MM.1S (cell line): ENCODE results near the gene RAP2C.

ENCODE experiments used
- DNase-seq: peaks from one replicate; pipeline ENCODE4 v3.0.0-alpha.2; 2015
- H2AFZ ChIP-seq: fragments of 300-600 bp; sonication (generic); 2 replicates; pipeline ENCODE4 v1.6.0; 2016; ENCODE audit warnings: antibody characterized with exemption, low read length
- H3F3A ChIP-seq: fragments of 300-600 bp; sonication (generic); 2 replicates; pipeline ENCODE4 v1.6.1; 2016; ENCODE audit warnings: mild to moderate bottlenecking, antibody characterized with exemption, low read length, moderate library complexity, mixed read lengths; ENCODE audit not compliant: insufficient read depth
- H3K27ac ChIP-seq: fragments of 300-600 bp; sonication (generic); 2 replicates; pipeline ENCODE4 v1.5.1; 2016; ENCODE audit warnings: mild to moderate bottlenecking, low read length
- H3K27me3 ChIP-seq: fragments of 300-600 bp; sonication (generic); replicated peaks from 2 replicates; pipeline ENCODE4 v1.6.0; 2016; ENCODE audit warnings: low read length; ENCODE audit not compliant: insufficient read depth
- H3K36me3 ChIP-seq: fragments of 300-600 bp; sonication (generic); replicated peaks from 2 replicates; pipeline ENCODE4 v1.6.1; 2016; ENCODE audit warnings: mild to moderate bottlenecking, low read length, mixed read lengths; ENCODE audit not compliant: insufficient read depth
- H3K4me1 ChIP-seq: fragments of 300-600 bp; sonication (generic); 2 replicates; pipeline ENCODE4 v1.6.1; 2016; ENCODE audit warnings: low read length, mixed read lengths
- H3K4me2 ChIP-seq: fragments of 300-600 bp; sonication (generic); 2 replicates; pipeline ENCODE4 v1.6.0; 2016; ENCODE audit warnings: low read depth, low read length
- H3K4me3 ChIP-seq: fragments of 300-600 bp; sonication (generic); 2 replicates; pipeline ENCODE4 v1.5.1; 2016; ENCODE audit warnings: low read length, mixed read lengths
- H3K79me2 ChIP-seq: fragments of 300-600 bp; sonication (generic); 2 replicates; pipeline ENCODE4 v1.6.1; 2016; ENCODE audit warnings: mixed run types, low read length, mixed read lengths
- H3K9ac ChIP-seq: fragments of 300-600 bp; sonication (generic); 2 replicates; pipeline ENCODE4 v1.6.1; 2016; ENCODE audit warnings: low read length, mixed read lengths
- H3K9me2 ChIP-seq: fragments of 300-600 bp; sonication (generic); replicated peaks from 2 replicates; pipeline ENCODE4 v1.6.1; 2016; ENCODE audit warnings: mild to moderate bottlenecking, low read length, mixed read lengths; ENCODE audit not compliant: insufficient read depth
- H3K9me3 ChIP-seq: fragments of 300-600 bp; sonication (generic); replicated peaks from 2 replicates; pipeline ENCODE4 v1.6.1; 2016; ENCODE audit warnings: mild to moderate bottlenecking, low read length, mixed read lengths; ENCODE audit not compliant: insufficient read depth
- H4K20me1 ChIP-seq: fragments of 300-600 bp; sonication (generic); 2 replicates; pipeline ENCODE4 v1.6.1; 2016; ENCODE audit warnings: mild to moderate bottlenecking, low read length, moderate library complexity, mixed read lengths; ENCODE audit not compliant: insufficient read depth
- CTCF ChIP-seq: fragments of 300-600 bp; sonication (generic); IDR thresholded peaks from 2 replicates; pipeline ENCODE4 v1.5.1; 2016; ENCODE audit warnings: antibody characterized with exemption, low read length, mixed read lengths
- EZH2 ChIP-seq: fragments of 300-600 bp; sonication (generic); optimal IDR thresholded peaks from 2 replicates; pipeline ENCODE3; 2017; ENCODE audit warnings: low read depth, mild to moderate bottlenecking, antibody characterized with exemption, low read length, mixed read lengths
- EZH2phosphoT487 ChIP-seq: fragments of 300-600 bp; sonication (generic); IDR thresholded peaks from 2 replicates; pipeline ENCODE4 v1.6.1; 2018; ENCODE audit warnings: antibody characterized with exemption, low read length

Gene RAP2C

GRCh38 chrX:132219343-132219768 lies at the start of gene RAP2C:
Gene RAP2C (minus strand): TSS chrX:132219447. CDS start chrX:132217268, 2,179 bp downstream.
- peaks cover 6% of the 10 kb centered on the region; the same call in 1 of the 2 replicates for H3K4me1 ChIP-seq
- H3F3A ChIP-seq, result peaks cover 9% of the 10 kb centered on the region; the same call in 1 of the 2 replicates
- peak within 1 kb of the TSS; percentile 76; the same call in 1 of the 2 replicates for H3K27ac ChIP-seq
- H3K36me3 ChIP-seq, result no peaks in the 10 kb centered on the region
- peak within 1 kb of the TSS; percentile 64 for H2AFZ ChIP-seq
- H3K9me3 ChIP-seq, result no peaks in the 10 kb centered on the region
- H3K4me3 ChIP-seq, result peak within 1 kb of the TSS; percentile 71
- TF ChIP-seq EZH2 (no peak), CTCF (peak; percentile 69)
- H3K9ac ChIP-seq, result peak within 1 kb of the TSS; percentile 74
- peak; percentile 71 for DNase-seq
- H3K4me2 ChIP-seq, result peak within 1 kb of the TSS; percentile 66
- no peaks in the 10 kb centered on the region for H4K20me1 ChIP-seq
- no peaks in the 10 kb centered on the region for H3K27me3 ChIP-seq
- peaks cover 24% of the 10 kb centered on the region for H3K79me2 ChIP-seq
- no peaks in the 10 kb centered on the region for H3K9me2 ChIP-seq

GRCh38 chrX:132267392-132267791 lies 48.1 kb upstream of the RAP2C start:
- TF ChIP-seq EZH2phosphoT487, result no peak
- no peak for TF ChIP-seq EZH2
- no peak for TF ChIP-seq CTCF
- Histone ChIP-seq H3K27me3 (no peaks in the 10 kb centered on the region), H3K9me2 (no peaks in the 10 kb centered on the region), H3K4me2 (no peak overlapping the region), H3K27ac (no peak overlapping the region), H3K9me3 (no peaks in the 10 kb centered on the region), H3K4me3 (no peak overlapping the region), H3K9ac (no peak overlapping the region), H3K4me1 (no peaks in the 10 kb centered on the region), H4K20me1 (no peaks in the 10 kb centered on the region), H2AFZ (no peak overlapping the region), H3K79me2 (no peaks in the 10 kb centered on the region), H3F3A (no peaks in the 10 kb centered on the region), H3K36me3 (no peaks in the 10 kb centered on the region)
- DNase-seq, result no peak

- H3K9me3 ChIP-seq, result no peaks in the 10 kb centered on the region
- no peak overlapping the region for H3K27ac ChIP-seq
- H3K9ac ChIP-seq, result no peak overlapping the region
- H4K20me1 ChIP-seq, result no peaks in the 10 kb centered on the region
- DNase-seq, result no peak
- H3K4me2 ChIP-seq, result no peak overlapping the region
- H3K4me3 ChIP-seq, result no peak overlapping the region
- H3K9me2 ChIP-seq, result no peaks in the 10 kb centered on the region
- TF ChIP-seq CTCF, result no peak
- no peak for TF ChIP-seq EZH2phosphoT487
- no peak for TF ChIP-seq EZH2
- no peak overlapping the region for H2AFZ ChIP-seq
- no peaks in the 10 kb centered on the region for H3K36me3 ChIP-seq
- no peaks in the 10 kb centered on the region for H3F3A ChIP-seq
- H3K79me2 ChIP-seq, result no peaks in the 10 kb centered on the region
- H3K4me1 ChIP-seq, result no peaks in the 10 kb centered on the region
- no peaks in the 10 kb centered on the region for H3K27me3 ChIP-seq
Observed at GRCh38 chrX:132266583-132267355, 47.5 kb upstream of the RAP2C start.
